ENCODE data around the gene VWF.

VWF gene

GRCh38 chr12:6076776-6077691 is 47.4 kb downstream of the VWF start:
- no peak for DNase-seq (ENCODE audit: low read depth)

- DNase-seq (ENCODE audit: low read depth), result no peak
Observed at GRCh38 chr12:6076346-6076745, 48.1 kb downstream of the VWF start.

GRCh38 chr12:6074979-6075585 is 49.4 kb downstream of the VWF start:
- no peak for DNase-seq (ENCODE audit: low read depth)

GRCh38 chr12:6074427-6074826 is 50.0 kb downstream of the VWF start:
- no peak for DNase-seq (ENCODE audit: low read depth)

GRCh38 chr12:6073426-6073825 is 51.0 kb downstream of the VWF start:
- no peak for DNase-seq (ENCODE audit: low read depth)

- no peak for DNase-seq (ENCODE audit: low read depth)
Observed at GRCh38 chr12:6072302-6072752, 52.1 kb downstream of the VWF start.

- no peak for DNase-seq (ENCODE audit: low read depth)
Observed at GRCh38 chr12:6071589-6071988, 52.9 kb downstream of the VWF start.

- DNase-seq (ENCODE audit: low read depth), result no peak
Observed at GRCh38 chr12:6070472-6071257, 53.8 kb downstream of the VWF start.

GRCh38 chr12:6069437-6070093 is 54.9 kb downstream of the VWF start:
- no peak for DNase-seq (ENCODE audit: low read depth)

GRCh38 chr12:6068227-6068626 is 56.2 kb downstream of the VWF start:
- no peak for DNase-seq (ENCODE audit: low read depth)

- DNase-seq (ENCODE audit: low read depth), result no peak
Observed at GRCh38 chr12:6067152-6067916, 57.1 kb downstream of the VWF start.

- no peak for DNase-seq (ENCODE audit: low read depth)
Observed at GRCh38 chr12:6066651-6067050, 57.8 kb downstream of the VWF start.

GRCh38 chr12:6065863-6066199 is 58.6 kb downstream of the VWF start:
- DNase-seq (ENCODE audit: low read depth), result no peak

GRCh38 chr12:6065131-6065862 is 59.2 kb downstream of the VWF start:
- no peak for DNase-seq (ENCODE audit: low read depth)

GRCh38 chr12:6062757-6063735 is 61.4 kb downstream of the VWF start:
- peak; percentile 43 for DNase-seq (ENCODE audit: low read depth)

GRCh38 chr12:6062395-6062756 is 62.1 kb downstream of the VWF start:
- no peak for DNase-seq (ENCODE audit: low read depth)

- DNase-seq (ENCODE audit: low read depth), result no peak
Observed at GRCh38 chr12:6061660-6062059, 62.8 kb downstream of the VWF start.

GRCh38 chr12:6059860-6060565 is 64.5 kb downstream of the VWF start:
- no peak for DNase-seq (ENCODE audit: low read depth)

- no peak for DNase-seq (ENCODE audit: low read depth)
Observed at GRCh38 chr12:6059221-6059620, 65.2 kb downstream of the VWF start.
